Breast epithelium (tissue), 4 donors: Measurements from ENCODE around the gene TNS2. TPM values are rescaled to one million over a fixed set of nuclear protein-coding genes. Genes with fewer than 3 reads are reported as not detected.
A peak's percentile ranks its signal among the peaks of the same experiment; 100 is the strongest.

Experiments
- DNase-seq, 2 donors: peaks; one replicate each; pipeline ENCODE4 v3.0.0-alpha.2; 2019; ENCODE audit warnings: low spot score in 2 of 2
- H3K27ac ChIP-seq, 2 donors: fragments of 200-600 bp; sonication (generic) in 1 of 2; one replicate each; pipeline ENCODE4 v1.5.1; 2016 to 2019; ENCODE audit warnings: mild to moderate bottlenecking in 1 of 2
- H3K27me3 ChIP-seq, 2 donors: fragments of 200-600 bp; sonication (generic) in 1 of 2; one replicate each; pipeline versions ENCODE4 v1.5.1 to v1.6.0; 2017 to 2019; ENCODE audit warnings: control low read depth in 1 of 2, mild to moderate bottlenecking in 1 of 2
- H3K36me3 ChIP-seq: fragments of 200-600 bp; one replicate; pipeline ENCODE4 v1.5.1; 2019
- H3K4me1 ChIP-seq, 2 donors: fragments of 200-600 bp; sonication (generic); one replicate each; pipeline ENCODE4 v1.5.1; 2016 to 2019; ENCODE audit warnings: control low read depth in 1 of 2
- H3K4me3 ChIP-seq, 3 donors: fragments of 200-600 bp; sonication (generic); 1 replicate in 2 of 3; 2 replicates in 1 of 3; pipeline ENCODE4 v1.5.1; 2016 to 2019; ENCODE audit warnings: mild to moderate bottlenecking in 3 of 3, moderate library complexity in 2 of 3
- H3K9me3 ChIP-seq, 2 donors: fragments of 200-600 bp; sonication (generic) in 1 of 2; one replicate each; pipeline ENCODE4 v1.5.1; 2016 to 2019; ENCODE audit warnings: control low read depth in 1 of 2
- CTCF ChIP-seq, 3 donors: fragments of 450-650 bp; IDR thresholded peaks; one replicate each; pipeline ENCODE4 v1.5.1; 2016 to 2017; ENCODE audit warnings: antibody characterized with exemption in 3 of 3, mild to moderate bottlenecking in 3 of 3, moderate library complexity in 3 of 3
- POLR2A ChIP-seq: fragments of 450-650 bp; IDR thresholded peaks from one replicate; pipeline ENCODE4 v1.6.1; 2016; ENCODE audit warnings: antibody characterized with exemption, mild to moderate bottlenecking, moderate library complexity
- POLR2AphosphoS5 ChIP-seq, 3 donors: sonication (generic); formaldehyde crosslinking; IDR thresholded peaks; one replicate each; pipeline ENCODE4 v1.6.1; 2017; ENCODE audit warnings: antibody characterized with exemption in 3 of 3
- intact Hi-C: fragments of 100-400 bp; cut with DNase I; formaldehyde crosslinking; loops from one replicate; pipeline ENCODE4 v1.15.1; 2023; ENCODE audit warnings: low total_unique reads
- total RNA-seq, 3 donors: library from RNA; depleted of rRNA; stranded (reverse); fragments of >200 nt; gene quantifications; one replicate each; pipeline ENCODE4 v1.1.0, GENCODE V29; 2016

TNS2 gene
- total RNA-seq, 3 donors from 2014 or later: 65.4 to 228 (median 156) TPM

DNA sequence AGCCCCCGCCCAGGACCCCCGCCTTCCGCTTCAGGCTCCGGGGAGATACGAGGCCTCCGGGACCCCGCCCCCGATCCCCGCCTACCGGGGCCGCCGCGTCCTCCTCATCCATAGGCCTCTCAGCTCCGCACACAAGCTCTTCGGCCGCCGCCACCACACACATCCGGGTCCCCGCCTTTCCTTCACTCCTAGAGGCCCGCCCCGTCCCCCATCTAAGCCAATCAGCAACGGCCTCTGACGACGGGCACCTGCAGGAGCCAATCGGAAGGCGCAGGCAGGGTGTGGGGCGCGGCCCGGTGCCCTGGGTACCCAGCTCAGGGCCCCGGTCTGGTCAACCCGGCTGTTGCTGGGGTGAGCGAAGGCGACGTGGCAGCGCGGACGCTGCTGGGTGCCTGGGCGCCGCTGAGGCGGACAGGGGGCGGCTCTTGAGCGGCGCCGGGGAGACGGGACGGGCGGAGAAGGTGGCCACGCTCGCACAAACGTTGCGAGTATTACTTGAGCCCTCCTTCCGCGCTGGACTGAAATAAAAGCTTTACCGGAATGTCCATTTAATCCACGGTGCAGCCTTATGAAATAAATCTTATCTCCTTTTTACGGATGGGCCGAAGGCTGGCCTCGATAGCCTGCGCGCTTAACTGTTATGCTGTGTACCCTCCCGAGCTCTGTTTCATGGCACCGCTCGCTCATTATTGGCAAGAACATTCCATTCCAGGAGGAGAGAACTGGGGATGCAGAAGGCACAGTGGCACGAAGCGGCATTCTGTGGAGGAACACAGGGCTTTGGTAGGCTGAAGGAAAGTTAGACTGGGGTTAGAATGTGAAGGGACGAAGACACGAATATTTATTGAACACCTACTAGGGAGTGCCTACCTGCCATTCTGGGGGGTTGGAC lies 29.6 kb downstream of the TNS2 start, which contains the start of gene SPRYD3:
SPRYD3 (minus strand) TSS at position 165 of the 892 bp plus-strand sequence; CDS start at position 108, 57 bp downstream.
- H3K4me3 ChIP-seq: peak within 1 kb of the TSS; percentile 51 to 66 (median 63)
- H3K4me1 ChIP-seq: peaks cover 0 to 7% of the 10 kb centered on the region in 2 donors
- DNase-seq: peak; percentile 98
- intact Hi-C loops: no loop called here
- H3K9me3 ChIP-seq: no peaks in the 10 kb centered on the region
- no peaks in the 10 kb centered on the region for H3K36me3 ChIP-seq
- no peaks in the 10 kb centered on the region for H3K27me3 ChIP-seq
- peak within 1 kb of the TSS; percentile 93 to 94 for H3K27ac ChIP-seq
- peak; percentile 79 for TF ChIP-seq POLR2A
- TF ChIP-seq CTCF (IDR thresholded peaks at IDR 0.05): no peak
- TF ChIP-seq POLR2AphosphoS5 (IDR thresholded peaks at IDR 0.05): peak; percentile 79 to 82 (median 81)

DNA sequence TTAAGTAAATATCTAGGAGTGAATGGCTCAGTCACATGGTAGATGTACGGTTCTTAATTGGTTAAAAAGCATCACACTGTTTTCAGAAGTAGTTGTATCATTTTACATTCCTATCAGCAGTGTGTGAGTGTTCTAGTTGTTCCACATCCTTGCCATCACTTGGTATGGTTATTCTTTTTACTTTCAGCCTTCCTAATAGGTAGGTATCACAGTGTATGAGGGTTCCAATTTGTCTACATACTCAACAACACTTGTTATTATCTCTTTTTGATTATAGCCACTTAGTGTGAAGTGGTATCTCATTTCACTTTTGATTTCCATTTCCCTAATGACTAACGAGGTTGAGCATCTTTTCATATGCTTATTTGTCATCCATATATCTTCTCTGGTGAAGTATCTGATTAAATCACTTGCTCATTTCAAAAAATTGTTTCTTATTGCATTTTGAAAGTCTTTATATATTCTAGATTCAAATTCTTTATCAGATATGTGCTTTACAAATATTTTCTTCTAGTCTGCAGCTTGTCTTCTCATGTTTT lies 32.8 kb downstream of the TNS2 start:
- no peak overlapping the region for H3K4me3 ChIP-seq
- H3K4me1 ChIP-seq: peaks cover 0 to 4% of the 10 kb centered on the region in 2 donors
- H3K36me3 ChIP-seq: no peaks in the 10 kb centered on the region
- no peak overlapping the region for H3K27ac ChIP-seq
- no peaks in the 10 kb centered on the region for H3K27me3 ChIP-seq
- intact Hi-C loops: no loop called here
- no peak for TF ChIP-seq POLR2A
- TF ChIP-seq CTCF (IDR thresholded peaks at IDR 0.05): no peak
- no peak for TF ChIP-seq POLR2AphosphoS5 (IDR thresholded peaks at IDR 0.05)
- H3K9me3 ChIP-seq: no peaks in the 10 kb centered on the region
- DNase-seq: no peak

- Histone ChIP-seq H3K36me3 (no peaks in the 10 kb centered on the region), H3K9me3 (no peaks in the 10 kb centered on the region), H3K4me3 (no peak overlapping the region), H3K27ac (no peak overlapping the region), H3K27me3 (no peaks in the 10 kb centered on the region), H3K4me1 (no peaks in the 10 kb centered on the region)
- DNase-seq: no peak
- intact Hi-C loops: no loop called here
- no peak for TF ChIP-seq POLR2A
- TF ChIP-seq POLR2AphosphoS5 (IDR thresholded peaks at IDR 0.05): no peak
- TF ChIP-seq CTCF (IDR thresholded peaks at IDR 0.05): no peak
These were observed 36.5 kb downstream of the TNS2 start for GRCh38 chr12:53086361-53086760.

DNA sequence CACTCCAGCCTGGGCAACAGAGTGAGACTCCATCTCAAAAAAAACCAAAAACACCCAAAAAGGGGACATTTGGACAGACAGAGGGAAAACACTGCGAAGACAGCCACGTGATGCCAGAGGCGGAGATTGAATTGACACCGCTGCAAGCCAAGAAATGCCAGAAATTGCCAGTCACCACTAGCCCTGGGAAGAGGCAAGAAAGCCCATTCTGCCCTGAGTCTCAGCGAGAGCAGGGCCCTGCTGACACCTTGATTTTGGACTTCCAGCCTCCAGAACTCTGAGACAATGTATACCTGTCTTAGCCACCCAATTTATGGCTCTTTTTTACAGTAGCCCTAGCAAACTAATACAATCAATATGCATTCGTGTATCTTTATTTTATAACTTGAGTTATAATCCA lies 40.2 kb downstream of the TNS2 start:
- Histone ChIP-seq H3K4me3 (no peak overlapping the region), H3K9me3 (no peaks in the 10 kb centered on the region), H3K36me3 (no peaks in the 10 kb centered on the region), H3K4me1 (no peaks in the 10 kb centered on the region), H3K27me3 (no peaks in the 10 kb centered on the region), H3K27ac (no peak overlapping the region)
- no peak for TF ChIP-seq CTCF (IDR thresholded peaks at IDR 0.05)
- no peak for TF ChIP-seq POLR2A
- TF ChIP-seq POLR2AphosphoS5 (IDR thresholded peaks at IDR 0.05): no peak
- no peak for DNase-seq
- intact Hi-C loops: no loop called here

- Histone ChIP-seq H3K27ac (no peak overlapping the region), H3K4me3 (no peak overlapping the region), H3K4me1 (no peaks in the 10 kb centered on the region), H3K36me3 (no peaks in the 10 kb centered on the region), H3K9me3 (no peaks in the 10 kb centered on the region), H3K27me3 (no peaks in the 10 kb centered on the region)
- TF ChIP-seq POLR2AphosphoS5 (IDR thresholded peaks at IDR 0.05): no peak
- no peak for TF ChIP-seq CTCF (IDR thresholded peaks at IDR 0.05)
- no peak for TF ChIP-seq POLR2A
- intact Hi-C loops: no loop called here
- DNase-seq: no peak
These were observed 40.7 kb downstream of the TNS2 start for GRCh38 chr12:53090554-53090953.
